Mesenchymal stem cell (in vitro differentiated cells and primary cell): ENCODE data around the gene PTPRH.

Experiments
- DNase-seq: peaks from one replicate; pipeline ENCODE4 v3.0.0-alpha.2; 2013
- H2AFZ ChIP-seq: one replicate; pipeline ENCODE4 v1.6.1; 2013; ENCODE audit warnings: low read depth, mild to moderate bottlenecking, control low read depth, inconsistent platforms, low read length, moderate library complexity
- H2AK5ac ChIP-seq: 2 replicates; pipeline ENCODE4 v1.6.1; 2013; ENCODE audit warnings: low read length, moderate library complexity, mild to moderate bottlenecking, inconsistent platforms; ENCODE audit not compliant: severe bottlenecking
- H2BK120ac ChIP-seq: one replicate; pipeline ENCODE4 v1.6.1; 2013; ENCODE audit warnings: low read depth, mild to moderate bottlenecking, inconsistent platforms, low read length, moderate library complexity
- H2BK12ac ChIP-seq, 2 experiments: one replicate each; pipeline ENCODE4 v1.6.1; 2013; ENCODE audit warnings: inconsistent platforms in 2 of 2, low read length in 2 of 2, mild to moderate bottlenecking in 2 of 2, moderate library complexity in 2 of 2, control low read depth in 1 of 2
- H2BK15ac ChIP-seq: one replicate; pipeline ENCODE4 v1.6.1; 2013; ENCODE audit warnings: mild to moderate bottlenecking, low read depth, inconsistent platforms; ENCODE audit not compliant: poor library complexity, severe bottlenecking
- H2BK5ac ChIP-seq: 2 replicates; pipeline ENCODE4 v1.6.1; 2013; ENCODE audit warnings: low read depth, mild to moderate bottlenecking, low read length, control low read depth, inconsistent platforms; ENCODE audit not compliant: poor library complexity, severe bottlenecking
- H3K14ac ChIP-seq, 2 experiments: one replicate each; pipeline ENCODE4 v1.6.1; 2013; ENCODE audit warnings: inconsistent platforms in 2 of 2, low read length in 2 of 2, control low read depth in 1 of 2, mild to moderate bottlenecking in 1 of 2, moderate library complexity in 1 of 2
- H3K18ac ChIP-seq, 2 experiments: one replicate each; pipeline ENCODE4 v1.6.1; 2013; ENCODE audit warnings: inconsistent platforms in 2 of 2, low read length in 2 of 2, control low read depth in 1 of 2, low read depth in 1 of 2, mild to moderate bottlenecking in 1 of 2
- H3K23ac ChIP-seq, 2 experiments: one replicate each; pipeline ENCODE4 v1.6.1; 2013; ENCODE audit warnings: inconsistent platforms in 2 of 2, low read length in 2 of 2, mild to moderate bottlenecking in 2 of 2, moderate library complexity in 2 of 2, control low read depth in 1 of 2
- H3K27ac ChIP-seq: 2 replicates; pipeline ENCODE4 v1.5.1; 2013; ENCODE audit warnings: mild to moderate bottlenecking, moderate library complexity, low read length, control low read depth, inconsistent platforms; ENCODE audit not compliant: poor library complexity, severe bottlenecking
- H3K27me3 ChIP-seq, 2 experiments: 2 replicates each; pipeline versions ENCODE4 v1.6.1 to v1.7.0; 2013; ENCODE audit warnings: low read length in 2 of 2, mild to moderate bottlenecking in 2 of 2, moderate library complexity in 2 of 2, control low read depth in 1 of 2, inconsistent platforms in 1 of 2; ENCODE audit not compliant: control insufficient read depth in 1 of 2, insufficient read depth in 1 of 2
- H3K36me3 ChIP-seq, 2 experiments: 2 replicates each; pipeline versions ENCODE4 v1.6.1 to v1.7.0; 2013; ENCODE audit warnings: low read length in 2 of 2, control low read depth in 1 of 2, inconsistent platforms in 1 of 2, low read depth in 1 of 2, mild to moderate bottlenecking in 1 of 2; ENCODE audit not compliant: insufficient read depth in 2 of 2, control insufficient read depth in 1 of 2
- H3K4ac ChIP-seq, 2 experiments: one replicate each; pipeline ENCODE4 v1.6.1; 2013; ENCODE audit warnings: inconsistent platforms in 2 of 2, low read length in 2 of 2, mild to moderate bottlenecking in 2 of 2, moderate library complexity in 2 of 2, control low read depth in 1 of 2, low read depth in 1 of 2
- H3K4me1 ChIP-seq: 2 replicates; pipeline ENCODE4 v1.6.1; 2013; ENCODE audit warnings: low read depth, low read length, control low read depth; ENCODE audit not compliant: control insufficient read depth, insufficient read depth
- H3K4me2 ChIP-seq: 2 replicates; pipeline ENCODE4 v1.6.1; 2013; ENCODE audit warnings: low read length, mild to moderate bottlenecking, inconsistent platforms; ENCODE audit not compliant: poor library complexity, severe bottlenecking
- H3K4me3 ChIP-seq, 2 experiments: 2 replicates each; pipeline versions ENCODE4 v1.5.1 to v1.7.0; 2013; ENCODE audit warnings: low read length in 2 of 2, mild to moderate bottlenecking in 2 of 2, control low read depth in 1 of 2, low read depth in 1 of 2; ENCODE audit not compliant: insufficient read depth in 1 of 2
- H3K79me1 ChIP-seq: replicated peaks from 2 replicates; pipeline ENCODE4 v1.6.1; 2013; ENCODE audit warnings: mild to moderate bottlenecking, control low read depth, low read length, inconsistent platforms; ENCODE audit not compliant: poor library complexity, severe bottlenecking
- H3K9ac ChIP-seq: 2 replicates; pipeline ENCODE4 v1.7.0; 2013; ENCODE audit warnings: mild to moderate bottlenecking, low read length, moderate library complexity
- H3K9me3 ChIP-seq: 2 replicates; pipeline ENCODE4 v1.7.0; 2013; ENCODE audit warnings: mild to moderate bottlenecking, low read length; ENCODE audit not compliant: control insufficient read depth
- H4K8ac ChIP-seq: one replicate; pipeline ENCODE4 v1.6.1; 2013; ENCODE audit warnings: inconsistent platforms, mild to moderate bottlenecking, low read length, moderate library complexity
- H4K91ac ChIP-seq: one replicate; pipeline ENCODE4 v1.6.1; 2013; ENCODE audit warnings: mild to moderate bottlenecking, low read length, inconsistent platforms
- WGBS: methylation state at CpG from one replicate; pipeline ENCODE4 v1.1.7; 2013; ENCODE audit warnings: mixed read lengths; 5-methylcytosine and 5-hydroxymethylcytosine counted together

PTPRH gene

GRCh38 chr19:55149078-55150003 lies 60.0 kb downstream of the PTPRH start, which contains the start of gene TNNT1:
Gene TNNT1 (minus strand): TSS chr19:55149206. CDS start chr19:55147157, 2,049 bp downstream.
- Histone ChIP-seq H4K91ac (no peak within 1 kb of the TSS), H3K79me1 (no peaks in the 10 kb centered on the region), H3K14ac (no peak within 1 kb of the TSS), H2BK12ac (no peak within 1 kb of the TSS), H3K9ac (no peak within 1 kb of the TSS), H3K4me3 (no peak within 1 kb of the TSS), H3K4ac (no peak within 1 kb of the TSS), H3K4me2 (no peak within 1 kb of the TSS), H3K18ac (no peak within 1 kb of the TSS), H3K9me3 (peaks cover 10% of the 10 kb centered on the region), H3K36me3 (no peaks in the 10 kb centered on the region), H2AK5ac (no peak within 1 kb of the TSS), H2AFZ (no peak within 1 kb of the TSS), H3K4me1 (peaks cover 12% of the 10 kb centered on the region), H4K8ac (no peak within 1 kb of the TSS), H3K27me3 (peaks cover 57 to 61% of the 10 kb centered on the region in 2 experiments), H2BK120ac (no peak within 1 kb of the TSS), H3K27ac (no peak within 1 kb of the TSS), H3K23ac (peak within 1 kb of the TSS in 1 of 2 experiments; percentile 28), H2BK5ac (no peak within 1 kb of the TSS), H2BK15ac (peak within 1 kb of the TSS; percentile 18)
- 22% methylated on average over 16 of the region's 18 CpGs for WGBS
- DNase-seq: no peak

DNA sequence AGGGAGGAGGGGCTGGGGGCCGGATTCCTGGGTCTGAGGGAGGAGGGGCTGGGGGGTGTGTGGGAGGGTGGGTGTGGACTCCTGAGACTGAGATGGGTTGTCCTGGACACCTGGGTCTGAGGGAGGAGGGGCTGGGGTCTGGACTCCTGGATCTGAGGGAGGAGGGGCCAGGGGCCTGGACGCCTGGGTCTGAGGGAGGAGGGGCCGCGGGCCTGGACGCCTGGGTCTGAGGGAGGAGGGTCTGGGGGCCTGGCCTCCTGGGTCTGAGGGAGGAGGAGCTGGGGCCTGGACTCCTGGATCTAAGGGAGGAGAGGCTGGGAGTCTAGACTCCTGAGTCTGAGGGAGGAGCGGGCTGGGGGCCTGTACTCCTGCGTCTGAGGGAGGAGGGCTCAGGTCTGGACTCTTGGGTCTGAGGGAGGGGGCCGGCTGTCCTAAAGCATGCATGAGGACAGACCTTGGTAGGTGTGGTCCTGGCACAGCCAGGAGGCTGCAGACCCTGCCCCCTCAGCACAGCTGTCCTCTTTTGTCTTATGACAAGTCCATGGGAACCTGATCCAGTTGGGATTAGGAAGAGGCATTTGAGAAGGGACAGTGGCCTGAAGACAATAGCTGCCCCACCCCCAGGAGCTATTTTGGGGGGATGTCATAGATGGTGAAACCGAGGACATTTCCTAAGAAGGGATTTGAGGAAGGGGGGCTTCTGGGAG lies 61.6 kb downstream of the PTPRH start:
- Histone ChIP-seq H3K9me3 (peaks cover 10% of the 10 kb centered on the region), H3K4me1 (peaks cover 12% of the 10 kb centered on the region), H2AK5ac (no peak overlapping the region), H3K18ac (no peak overlapping the region), H3K79me1 (no peaks in the 10 kb centered on the region), H2AFZ (no peak overlapping the region), H3K14ac (no peak overlapping the region), H4K91ac (no peak overlapping the region), H2BK5ac (no peak overlapping the region), H3K4me2 (no peak overlapping the region), H3K9ac (no peak overlapping the region), H3K23ac (no peak overlapping the region), H2BK120ac (no peak overlapping the region), H4K8ac (no peak overlapping the region), H3K27ac (no peak overlapping the region), H3K36me3 (no peaks in the 10 kb centered on the region), H3K27me3 (peaks cover 68 to 69% of the 10 kb centered on the region in 2 experiments), H3K4ac (no peak overlapping the region), H2BK15ac (no peak overlapping the region), H3K4me3 (no peak overlapping the region), H2BK12ac (no peak overlapping the region)
- DNase-seq: no peak
- WGBS: 35% methylated on average over 9 of the region's 9 CpGs

GRCh38 chr19:55146705-55147273 lies 62.5 kb downstream of the PTPRH start:
- peaks cover 69 to 71% of the 10 kb centered on the region in 2 experiments for H3K27me3 ChIP-seq

More at GRCh38 chr19:55146705-55147273, 62.5 kb downstream of the PTPRH start:
- WGBS: 13% methylated on average over 4 of the region's 27 CpGs
- DNase-seq: no peak
- Histone ChIP-seq H2BK15ac (no peak overlapping the region), H3K4me2 (no peak overlapping the region), H3K23ac (no peak overlapping the region), H3K4me1 (peaks cover 12% of the 10 kb centered on the region), H3K36me3 (no peaks in the 10 kb centered on the region), H2AK5ac (no peak overlapping the region), H3K9ac (no peak overlapping the region), H3K4me3 (no peak overlapping the region), H2BK12ac (no peak overlapping the region), H2BK5ac (no peak overlapping the region), H3K27ac (no peak overlapping the region), H4K91ac (no peak overlapping the region), H2BK120ac (no peak overlapping the region), H3K14ac (no peak overlapping the region), H3K18ac (no peak overlapping the region), H3K79me1 (no peaks in the 10 kb centered on the region), H4K8ac (peak overlapping the region; percentile 30), H3K9me3 (peaks cover 7% of the 10 kb centered on the region), H3K4ac (no peak overlapping the region), H2AFZ (no peak overlapping the region)
